Kidney (tissue), 14 donors: ENCODE measurements around the gene COL21A1. TPM values are rescaled to one million over a fixed set of nuclear protein-coding genes. Genes with fewer than 3 reads are reported as not detected.

Experiments used
- DNase-seq, 5 donors: peaks; one replicate each; pipeline ENCODE4 v3.0.0-alpha.2; 2013 to 2020
- FAIRE-seq: peaks from 2 replicates; lab custom pipeline; 2012; peaks lifted over from hg19 to GRCh38; lab: Jason Lieb, UNC
- H3K27ac ChIP-seq, 2 donors: one replicate each; pipeline ENCODE4 v1.7.0; 2013; ENCODE audit warnings: low read depth in 2 of 2, low read length in 2 of 2, inconsistent platforms in 1 of 2
- H3K27me3 ChIP-seq: one replicate; pipeline ENCODE4 v1.7.1; 2013; ENCODE audit warnings: low read length, inconsistent platforms; ENCODE audit not compliant: control insufficient read depth, insufficient read depth
- H3K36me3 ChIP-seq, 3 donors: one replicate each; pipeline versions ENCODE4 v1.7.0 to v1.7.1; 2013; ENCODE audit warnings: low read length in 3 of 3, control low read depth in 1 of 3, inconsistent platforms in 1 of 3; ENCODE audit not compliant: insufficient read depth in 3 of 3, control insufficient read depth in 2 of 3
- H3K4me1 ChIP-seq, 3 donors: one replicate each; pipeline versions ENCODE4 v1.7.0 to v1.7.1; 2013; ENCODE audit warnings: low read length in 3 of 3, inconsistent platforms in 1 of 3, low read depth in 1 of 3; ENCODE audit not compliant: control insufficient read depth in 2 of 3, insufficient read depth in 2 of 3
- H3K4me3 ChIP-seq, 3 donors: one replicate each; pipeline versions ENCODE4 v1.7.0 to v1.8.1; 2013; ENCODE audit warnings: low read length in 3 of 3, control low read depth in 1 of 3, inconsistent platforms in 1 of 3
- H3K9ac ChIP-seq, 3 donors: one replicate each; pipeline versions ENCODE4 v1.7.0 to v1.7.1; 2013; ENCODE audit warnings: low read length in 3 of 3, control low read depth in 1 of 3, inconsistent platforms in 1 of 3
- H3K9me3 ChIP-seq, 3 donors: one replicate each; pipeline versions ENCODE4 v1.7.0 to v1.7.1; 2013; ENCODE audit warnings: low read length in 3 of 3, control low read depth in 1 of 3, inconsistent platforms in 1 of 3; ENCODE audit not compliant: control insufficient read depth in 2 of 3, insufficient read depth in 1 of 3
- intact Hi-C: fragments of 100-400 bp; cut with DNase I; formaldehyde crosslinking; loops from one replicate; pipeline ENCODE4 v1.11.1; 2022
- polyA plus RNA-seq: library from polyadenylated mRNA; stranded (reverse); fragments of 350-450 nt; fragmentation: Illumina TruSeq; extraction: RNeasy Lipid Tissue Mini Kit (QIAGEN cat#74804); gene quantifications from one replicate; pipeline ENCODE4 v1.2.3, GENCODE V29; 2014; ENCODE audit warnings: low read depth, low replicate concordance; ENCODE audit not compliant: insufficient read depth
- total RNA-seq: library from RNA; stranded (reverse); fragmentation: NEBNext Ultra II Directional; extraction: Animal tissue kit (Norgen Biotek cat#: 25700); gene quantifications from one replicate; pipeline ENCODE4 v1.2.1, GENCODE V29; 2021
- TF ChIP-seq, protein P1 (sequence below): IDR thresholded peaks from 3 replicates; pipeline ENCODE4 v1.5.1; 2012; ENCODE audit warnings: mild to moderate bottlenecking, moderate library complexity, borderline replicate concordance; ENCODE audit not compliant: insufficient read depth; ENCODE audit errors: extremely low read depth
- donor health status: control.
- donor health status: control.
- donor health status: control.
- donor health status: control.
- donor health status: control.
- donor health status: DM: yes; HTN: yes; CAD: no.
- donor health status: Normal renal cell carcinoma (clear cell type).

Gene COL21A1
- total and polyA plus RNA-seq, 2 donors from 2014 or later, result 1.6 to 3.1 TPM

DNA sequence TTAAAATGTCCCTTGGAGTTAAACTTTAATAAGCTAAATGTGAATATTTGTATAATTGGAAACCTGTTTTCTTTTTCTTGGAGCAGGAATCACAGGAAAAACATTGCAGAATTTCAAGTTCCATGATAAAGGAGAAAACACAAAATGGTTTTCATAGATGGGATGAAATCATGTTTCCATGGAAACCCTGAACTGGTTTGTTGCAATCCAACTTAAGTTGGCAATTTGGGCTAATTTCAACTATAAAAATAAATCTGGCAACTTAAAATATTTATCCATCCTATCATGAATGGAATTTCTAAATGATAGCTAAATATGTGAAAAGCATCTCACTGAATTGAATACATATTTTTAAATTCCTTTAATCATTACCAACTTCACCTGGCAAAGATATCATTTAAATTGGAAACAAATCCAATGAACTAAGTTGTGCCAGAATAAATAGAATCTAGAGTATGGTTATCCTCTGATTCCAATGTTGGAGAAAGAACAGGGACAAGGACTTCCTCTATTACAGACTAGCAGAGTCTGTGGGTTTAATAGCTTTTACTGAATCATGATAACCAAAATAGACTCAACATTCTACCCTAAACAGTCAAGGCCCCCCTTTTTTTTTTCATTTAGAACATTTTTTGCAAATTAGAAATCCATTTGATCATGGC lies 33.2 kb downstream of the COL21A1 start:
- Histone ChIP-seq H3K4me1 (no peaks in the 10 kb centered on the region), H3K9me3 (no peaks in the 10 kb centered on the region), H3K27ac (no peak overlapping the region), H3K4me3 (no peak overlapping the region), H3K36me3 (no peaks in the 10 kb centered on the region), H3K9ac (no peak overlapping the region), H3K27me3 (no peaks in the 10 kb centered on the region)
- TF ChIP-seq, protein P1, sequence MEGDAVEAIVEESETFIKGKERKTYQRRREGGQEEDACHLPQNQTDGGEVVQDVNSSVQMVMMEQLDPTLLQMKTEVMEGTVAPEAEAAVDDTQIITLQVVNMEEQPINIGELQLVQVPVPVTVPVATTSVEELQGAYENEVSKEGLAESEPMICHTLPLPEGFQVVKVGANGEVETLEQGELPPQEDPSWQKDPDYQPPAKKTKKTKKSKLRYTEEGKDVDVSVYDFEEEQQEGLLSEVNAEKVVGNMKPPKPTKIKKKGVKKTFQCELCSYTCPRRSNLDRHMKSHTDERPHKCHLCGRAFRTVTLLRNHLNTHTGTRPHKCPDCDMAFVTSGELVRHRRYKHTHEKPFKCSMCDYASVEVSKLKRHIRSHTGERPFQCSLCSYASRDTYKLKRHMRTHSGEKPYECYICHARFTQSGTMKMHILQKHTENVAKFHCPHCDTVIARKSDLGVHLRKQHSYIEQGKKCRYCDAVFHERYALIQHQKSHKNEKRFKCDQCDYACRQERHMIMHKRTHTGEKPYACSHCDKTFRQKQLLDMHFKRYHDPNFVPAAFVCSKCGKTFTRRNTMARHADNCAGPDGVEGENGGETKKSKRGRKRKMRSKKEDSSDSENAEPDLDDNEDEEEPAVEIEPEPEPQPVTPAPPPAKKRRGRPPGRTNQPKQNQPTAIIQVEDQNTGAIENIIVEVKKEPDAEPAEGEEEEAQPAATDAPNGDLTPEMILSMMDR, result no peak
- DNase-seq (no peak), FAIRE-seq (no peak)
- intact Hi-C loops, result no loop called here

DNA sequence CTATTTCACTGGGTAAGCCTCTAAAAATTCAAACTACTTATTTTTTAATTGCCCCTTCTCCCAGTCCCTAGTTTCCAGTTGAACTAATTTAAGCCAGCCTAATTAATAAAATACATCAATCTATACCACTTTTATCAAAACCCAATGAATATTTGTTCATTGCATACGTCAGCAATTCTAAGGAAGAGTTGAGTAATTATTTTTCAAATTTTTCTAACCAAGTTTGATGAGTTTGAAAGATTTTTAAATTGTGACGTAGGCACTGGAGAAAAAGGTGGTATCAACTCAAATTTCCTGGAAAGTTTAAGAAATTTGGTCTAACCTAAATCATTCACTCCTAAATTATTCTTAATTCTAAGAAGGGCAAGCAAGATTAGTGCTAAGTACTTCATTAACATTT lies 35.7 kb downstream of the COL21A1 start:
- intact Hi-C loops, result no loop called here
- Histone ChIP-seq H3K27me3 (no peaks in the 10 kb centered on the region), H3K4me3 (no peak overlapping the region), H3K4me1 (no peaks in the 10 kb centered on the region), H3K36me3 (no peaks in the 10 kb centered on the region), H3K9ac (no peak overlapping the region), H3K27ac (no peak overlapping the region), H3K9me3 (no peaks in the 10 kb centered on the region)
- FAIRE-seq, result no peak
- no peak for DNase-seq
- TF ChIP-seq, protein P1, result no peak

DNA sequence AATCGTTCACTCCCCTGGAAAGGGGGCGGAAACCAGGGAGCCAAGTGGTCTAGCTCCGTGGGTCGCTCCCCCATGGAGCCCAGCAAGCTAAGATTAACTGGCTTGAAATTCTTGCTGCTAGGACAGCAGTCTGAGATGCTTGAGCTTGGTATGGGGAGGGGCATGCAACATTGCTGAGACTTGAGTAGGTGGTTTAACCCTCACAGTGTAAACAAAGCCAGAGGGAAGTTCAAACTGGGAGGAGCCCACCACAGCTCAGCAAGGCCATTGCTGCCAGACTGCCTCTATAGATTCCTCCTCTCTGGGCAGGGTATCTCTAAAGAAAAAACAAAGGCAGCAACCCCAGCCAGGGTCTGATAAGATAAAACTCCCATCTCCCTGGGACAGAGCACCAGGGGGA lies 43.2 kb downstream of the COL21A1 start:
- DNase-seq, result no peak
- TF ChIP-seq, protein P1, result no peak
- no peak overlapping the region for H3K27ac ChIP-seq
- H3K4me3 ChIP-seq, result no peak overlapping the region
- FAIRE-seq, result no peak
- no peak overlapping the region for H3K9ac ChIP-seq
- H3K27me3 ChIP-seq, result no peaks in the 10 kb centered on the region
- H3K4me1 ChIP-seq, result no peaks in the 10 kb centered on the region
- H3K9me3 ChIP-seq, result no peaks in the 10 kb centered on the region
- intact Hi-C loops, result no loop called here
- H3K36me3 ChIP-seq, result no peaks in the 10 kb centered on the region

DNA sequence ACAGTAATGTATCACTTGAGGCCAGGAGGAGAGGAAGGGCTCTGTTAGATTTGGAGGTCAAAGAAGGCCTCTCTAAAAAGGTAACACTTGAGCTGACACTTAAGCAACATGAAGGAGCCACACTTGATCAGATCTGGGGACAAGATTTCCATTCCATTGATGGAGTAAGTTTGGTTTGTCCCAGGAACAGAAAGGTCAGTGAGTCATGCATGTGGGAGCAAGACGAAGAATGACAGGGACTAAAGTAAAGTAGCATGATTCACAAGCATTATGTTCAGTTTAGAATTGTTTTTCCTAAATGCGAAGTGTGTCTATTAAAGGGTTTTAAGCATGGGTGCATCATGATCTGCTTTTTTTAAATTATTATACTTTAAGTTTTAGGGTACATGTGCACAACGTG lies 47.4 kb downstream of the COL21A1 start:
- H3K27ac ChIP-seq, result no peak overlapping the region
- no peak overlapping the region for H3K9ac ChIP-seq
- no peaks in the 10 kb centered on the region for H3K4me1 ChIP-seq
- H3K27me3 ChIP-seq, result no peaks in the 10 kb centered on the region
- FAIRE-seq, result no peak
- intact Hi-C loops, result no loop called here
- no peak for DNase-seq
- H3K36me3 ChIP-seq, result no peaks in the 10 kb centered on the region
- TF ChIP-seq, protein P1, result no peak
- H3K4me3 ChIP-seq, result no peak overlapping the region
- H3K9me3 ChIP-seq, result peaks cover 0 to 2% (median 0%) of the 10 kb centered on the region in 3 donors
